ENCODE results near the gene NRXN3. TPM values are rescaled to one million over a fixed set of nuclear protein-coding genes. Genes with fewer than 3 reads are reported as not detected.

The NRXN3 gene
- polyA plus RNA-seq, 1 donor (not counting 4 experiments of a cell fraction or from before 2014, with no cell fraction given): 0.89 TPM

- no peak for DNase-seq (ENCODE audit: low read depth, low spot score)
- H3K27ac ChIP-seq (ENCODE audit: control insufficient read depth, insufficient read depth, low read length): no peak overlapping the region
- H3K9me3 ChIP-seq (ENCODE audit: control insufficient read depth, low read depth, low read length): no peaks in the 10 kb centered on the region
- dilution Hi-C loops (cut with MboI; ENCODE audit: extremely low pct_ligation_motif_present, low sequenced_read_pairs): no loop called here
- no peaks in the 10 kb centered on the region for H3K36me3 ChIP-seq (ENCODE audit: control insufficient read depth in 2 of 2, extremely low read depth in 1 of 2, insufficient read depth in 2 of 2, low read length in 2 of 2)
- no peak overlapping the region for H3K9ac ChIP-seq (ENCODE audit: control insufficient read depth, extremely low read depth, insufficient read depth, low read length)
- TF ChIP-seq EZH2 (IDR thresholded peaks at IDR 0.05; ENCODE audit: low read length): no peak
- TF ChIP-seq, protein P1, sequence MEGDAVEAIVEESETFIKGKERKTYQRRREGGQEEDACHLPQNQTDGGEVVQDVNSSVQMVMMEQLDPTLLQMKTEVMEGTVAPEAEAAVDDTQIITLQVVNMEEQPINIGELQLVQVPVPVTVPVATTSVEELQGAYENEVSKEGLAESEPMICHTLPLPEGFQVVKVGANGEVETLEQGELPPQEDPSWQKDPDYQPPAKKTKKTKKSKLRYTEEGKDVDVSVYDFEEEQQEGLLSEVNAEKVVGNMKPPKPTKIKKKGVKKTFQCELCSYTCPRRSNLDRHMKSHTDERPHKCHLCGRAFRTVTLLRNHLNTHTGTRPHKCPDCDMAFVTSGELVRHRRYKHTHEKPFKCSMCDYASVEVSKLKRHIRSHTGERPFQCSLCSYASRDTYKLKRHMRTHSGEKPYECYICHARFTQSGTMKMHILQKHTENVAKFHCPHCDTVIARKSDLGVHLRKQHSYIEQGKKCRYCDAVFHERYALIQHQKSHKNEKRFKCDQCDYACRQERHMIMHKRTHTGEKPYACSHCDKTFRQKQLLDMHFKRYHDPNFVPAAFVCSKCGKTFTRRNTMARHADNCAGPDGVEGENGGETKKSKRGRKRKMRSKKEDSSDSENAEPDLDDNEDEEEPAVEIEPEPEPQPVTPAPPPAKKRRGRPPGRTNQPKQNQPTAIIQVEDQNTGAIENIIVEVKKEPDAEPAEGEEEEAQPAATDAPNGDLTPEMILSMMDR (optimal IDR thresholded peaks at IDR 0.05 in 1 of 3, IDR thresholded peaks at IDR 0.05 in 1 of 3, conservative IDR thresholded peaks at IDR 0.05 in 1 of 3; ENCODE audit: extremely low read depth in 1 of 3, insufficient read depth in 2 of 3, low read length in 3 of 3): no peak
- H3K4me2 ChIP-seq (ENCODE audit: control insufficient read depth, extremely low read depth, insufficient read depth, low read depth, low read length): no peak overlapping the region
- no peaks in the 10 kb centered on the region for H3K27me3 ChIP-seq (ENCODE audit: control insufficient read depth, extremely low read depth, insufficient read depth, low read length)
- H3K4me1 ChIP-seq (ENCODE audit: control insufficient read depth, extremely low read depth, insufficient read depth, low read length): no peaks in the 10 kb centered on the region
- H3K9me1 ChIP-seq (ENCODE audit: control insufficient read depth, extremely low read depth, insufficient read depth, low read length): no peaks in the 10 kb centered on the region
- FAIRE-seq: no peak
- no peak overlapping the region for H2AFZ ChIP-seq (ENCODE audit: control insufficient read depth, low read length)
- H4K20me1 ChIP-seq (ENCODE audit: control insufficient read depth, extremely low read depth, insufficient read depth, low read length): no peaks in the 10 kb centered on the region
- H3K4me3 ChIP-seq (ENCODE audit: control insufficient read depth in 2 of 3, extremely low read depth in 1 of 3, insufficient read depth in 2 of 3, low read depth in 1 of 3, low read length in 3 of 3): no peak overlapping the region
- H3K79me2 ChIP-seq (ENCODE audit: control insufficient read depth, insufficient read depth, low read length): no peaks in the 10 kb centered on the region
Observed at GRCh38 chr14:78308079-78308478, 137.9 kb downstream of the NRXN3 start.

DNA sequence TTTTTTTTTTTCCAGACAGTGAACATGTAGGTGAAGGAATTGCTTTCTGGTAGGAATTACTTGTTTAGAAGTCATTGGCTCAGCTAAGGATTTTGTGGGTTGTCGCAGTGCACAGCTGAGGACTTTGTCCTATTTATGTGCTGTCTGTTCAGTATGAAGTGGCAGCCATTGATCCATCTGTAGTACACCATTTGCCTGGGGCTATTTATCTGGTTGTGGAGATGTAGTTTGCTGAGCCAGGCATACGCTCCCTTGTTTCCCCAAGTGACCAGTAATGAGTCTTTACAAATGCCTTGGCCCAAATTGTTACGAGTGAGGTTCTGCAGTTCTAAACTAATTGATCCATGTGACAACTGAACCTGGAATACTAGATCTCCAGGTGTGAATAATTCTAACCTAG, 140.1 kb downstream of the NRXN3 start:
- Histone ChIP-seq H3K9me3 (ENCODE audit: control insufficient read depth, low read depth, low read length) (no peaks in the 10 kb centered on the region), H3K4me3 (ENCODE audit: control insufficient read depth in 2 of 3, extremely low read depth in 1 of 3, insufficient read depth in 2 of 3, low read depth in 1 of 3, low read length in 3 of 3) (no peak overlapping the region), H3K4me2 (ENCODE audit: control insufficient read depth, extremely low read depth, insufficient read depth, low read depth, low read length) (no peak overlapping the region), H3K27ac (ENCODE audit: control insufficient read depth, insufficient read depth, low read length) (no peak overlapping the region), H4K20me1 (ENCODE audit: control insufficient read depth, extremely low read depth, insufficient read depth, low read length) (no peaks in the 10 kb centered on the region), H2AFZ (ENCODE audit: control insufficient read depth, low read length) (no peak overlapping the region), H3K36me3 (ENCODE audit: control insufficient read depth in 2 of 2, extremely low read depth in 1 of 2, insufficient read depth in 2 of 2, low read length in 2 of 2) (no peaks in the 10 kb centered on the region), H3K9ac (ENCODE audit: control insufficient read depth, extremely low read depth, insufficient read depth, low read length) (no peak overlapping the region), H3K4me1 (ENCODE audit: control insufficient read depth, extremely low read depth, insufficient read depth, low read length) (no peaks in the 10 kb centered on the region), H3K27me3 (ENCODE audit: control insufficient read depth, extremely low read depth, insufficient read depth, low read length) (no peaks in the 10 kb centered on the region), H3K79me2 (ENCODE audit: control insufficient read depth, insufficient read depth, low read length) (no peaks in the 10 kb centered on the region), H3K9me1 (ENCODE audit: control insufficient read depth, extremely low read depth, insufficient read depth, low read length) (no peaks in the 10 kb centered on the region)
- DNase-seq (ENCODE audit: low read depth, low spot score): no peak
- no peak for FAIRE-seq
- TF ChIP-seq, protein P1 (optimal IDR thresholded peaks at IDR 0.05 in 1 of 3, IDR thresholded peaks at IDR 0.05 in 1 of 3, conservative IDR thresholded peaks at IDR 0.05 in 1 of 3; ENCODE audit: extremely low read depth in 1 of 3, insufficient read depth in 2 of 3, low read length in 3 of 3): no peak
- TF ChIP-seq EZH2 (IDR thresholded peaks at IDR 0.05; ENCODE audit: low read length): no peak
- dilution Hi-C loops (cut with MboI; ENCODE audit: extremely low pct_ligation_motif_present, low sequenced_read_pairs): no loop called here
